MG63 (cell line): ENCODE results near the gene GALNTL6. TPM values are rescaled to one million over a fixed set of nuclear protein-coding genes. Genes with fewer than 3 reads are reported as not detected.
"Not testable (repeated sequence)": the region's sequence is repeated elsewhere in the genome, so short reads cannot be mapped to it uniquely, and the experiment has no call there.

Experiments used
- DNase-seq: peaks from one replicate; pipeline ENCODE4 v3.0.0-alpha.2; 2020
- H3K27me3 ChIP-seq: fragments of 250-450 bp; sonication (Bioruptor Pico); 2 replicates; pipeline ENCODE4 v1.5.1; 2020; ENCODE audit warnings: mild to moderate bottlenecking, moderate library complexity
- H3K36me3 ChIP-seq: fragments of 250-450 bp; sonication (Bioruptor Pico); 2 replicates; pipeline ENCODE4 v1.5.1; 2020; ENCODE audit warnings: mild to moderate bottlenecking, moderate library complexity
- H3K4me3 ChIP-seq: fragments of 250-450 bp; sonication (Bioruptor Pico); 2 replicates; pipeline ENCODE4 v1.5.1; 2020; ENCODE audit warnings: mild to moderate bottlenecking, moderate library complexity
- H3K9me3 ChIP-seq: fragments of 250-450 bp; sonication (Bioruptor Pico); 2 replicates; pipeline ENCODE4 v1.5.1; 2020; ENCODE audit warnings: mild to moderate bottlenecking, moderate library complexity
- total RNA-seq: library from RNA; depleted of rRNA; stranded (reverse); fragments of >200 nt; shearing (Covaris generic); gene quantifications from 2 replicates; pipeline ENCODE4 v1.2.3, GENCODE V29; 2014; ENCODE audit warnings: low replicate concordance

GALNTL6 gene
- total RNA-seq, 1 experiment from 2014 or later, result not detected

DNA sequence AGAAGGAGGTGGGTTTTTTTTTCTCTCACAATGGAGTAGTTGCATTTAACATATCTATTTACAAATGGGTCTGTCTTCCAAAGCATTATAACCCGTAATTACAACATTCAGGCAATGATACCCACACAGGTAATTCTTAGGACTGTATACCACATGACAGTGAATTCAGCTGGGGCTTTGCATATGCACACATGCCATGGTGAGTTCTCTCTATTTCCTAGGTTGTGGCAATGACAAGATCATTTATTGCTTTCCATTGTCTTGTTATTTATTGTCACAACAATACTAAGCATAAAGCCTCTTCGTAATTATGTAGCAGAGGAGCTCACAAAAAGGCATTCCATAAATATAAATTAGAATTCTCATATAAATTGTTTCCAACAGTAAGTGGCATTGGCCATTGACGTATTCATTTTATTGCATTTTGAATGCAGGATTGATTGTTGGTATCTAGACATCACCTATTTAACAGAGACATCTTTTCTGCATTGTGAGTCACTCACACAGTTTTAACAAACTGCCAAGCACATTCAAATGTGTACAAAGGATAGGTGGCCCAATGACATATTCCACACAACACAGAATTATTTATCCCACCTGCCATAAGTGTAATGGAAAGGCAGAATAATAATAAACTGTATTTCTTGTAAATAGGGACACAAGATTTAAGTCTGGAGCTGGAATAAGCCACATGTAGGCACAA, 964.7 kb downstream of the GALNTL6 start:
- no peaks in the 10 kb centered on the region for H3K36me3 ChIP-seq
- no peak overlapping the region for H3K4me3 ChIP-seq
- DNase-seq, result no peak
- H3K27me3 ChIP-seq, result no peaks in the 10 kb centered on the region
- no peaks in the 10 kb centered on the region for H3K9me3 ChIP-seq

DNA sequence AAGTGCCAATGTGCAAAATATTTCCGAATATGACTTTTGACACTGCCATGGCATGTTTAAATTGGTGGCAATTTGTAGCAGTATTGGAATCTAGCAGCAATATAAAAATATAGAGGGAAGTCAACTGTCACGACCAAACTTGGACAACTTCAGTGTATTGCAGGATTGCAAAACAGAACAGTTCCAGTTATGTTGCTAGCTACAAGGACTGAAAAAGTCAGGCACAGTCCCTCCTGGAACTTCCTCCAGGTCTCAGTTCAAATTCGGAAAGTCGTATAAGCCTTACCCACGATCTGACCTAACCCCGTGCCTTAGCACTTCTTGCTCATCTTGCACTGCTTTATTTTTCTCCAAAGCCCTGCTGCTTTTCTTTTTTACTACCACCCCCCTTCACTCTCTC, 965.4 kb downstream of the GALNTL6 start:
- no peaks in the 10 kb centered on the region for H3K9me3 ChIP-seq
- DNase-seq, result no peak
- no peak overlapping the region for H3K4me3 ChIP-seq
- H3K36me3 ChIP-seq, result no peaks in the 10 kb centered on the region
- no peaks in the 10 kb centered on the region for H3K27me3 ChIP-seq

DNA sequence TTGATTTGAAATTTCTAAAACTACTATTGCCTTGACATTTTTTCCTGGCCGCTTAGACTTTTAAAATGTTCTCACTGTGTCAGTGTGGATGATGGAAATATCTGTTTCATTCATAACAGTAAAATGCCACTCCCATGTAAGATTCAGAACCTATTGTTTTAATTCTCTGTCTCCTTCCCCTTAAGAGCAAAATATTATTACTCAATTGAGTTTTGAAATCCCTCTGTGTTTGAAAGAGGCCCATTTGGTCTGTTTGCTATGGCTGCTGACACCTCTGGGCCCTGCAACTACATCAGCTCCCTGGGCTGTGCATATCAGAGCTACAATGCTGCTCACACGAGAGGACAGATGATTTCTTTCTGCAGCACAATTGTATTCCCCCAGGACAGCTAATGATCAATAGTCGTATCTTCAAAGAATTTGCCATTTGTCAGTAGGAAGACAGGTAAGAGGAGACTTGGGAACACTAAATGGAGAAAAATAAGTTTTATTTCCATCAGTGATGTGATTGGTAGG, 967.4 kb downstream of the GALNTL6 start:
- no peaks in the 10 kb centered on the region for H3K9me3 ChIP-seq
- no peaks in the 10 kb centered on the region for H3K27me3 ChIP-seq
- DNase-seq, result no peak
- no peak overlapping the region for H3K4me3 ChIP-seq
- H3K36me3 ChIP-seq, result no peaks in the 10 kb centered on the region

DNA sequence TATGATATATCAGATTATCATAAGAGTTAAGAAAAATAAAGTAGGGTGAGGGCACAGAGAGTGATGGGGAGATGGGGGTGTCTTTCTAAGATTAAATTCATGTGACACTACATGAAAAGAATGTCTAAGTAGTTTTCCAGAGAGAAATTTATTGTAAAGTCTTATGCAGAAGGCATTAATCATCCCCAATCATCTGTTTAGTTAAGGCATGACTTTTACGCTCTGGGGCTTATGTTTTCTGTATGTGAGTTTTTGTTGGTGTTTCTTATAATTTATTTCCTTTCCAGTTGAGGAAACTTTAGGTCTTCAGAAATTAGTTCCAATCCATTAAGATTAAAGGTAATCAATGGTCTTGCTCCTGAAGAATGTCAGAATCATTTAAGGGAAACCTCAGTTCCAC, 972.4 kb downstream of the GALNTL6 start:
- Histone ChIP-seq H3K36me3 (no peaks in the 10 kb centered on the region), H3K27me3 (no peaks in the 10 kb centered on the region), H3K4me3 (no peak overlapping the region), H3K9me3 (no peaks in the 10 kb centered on the region)
- DNase-seq, result no peak

DNA sequence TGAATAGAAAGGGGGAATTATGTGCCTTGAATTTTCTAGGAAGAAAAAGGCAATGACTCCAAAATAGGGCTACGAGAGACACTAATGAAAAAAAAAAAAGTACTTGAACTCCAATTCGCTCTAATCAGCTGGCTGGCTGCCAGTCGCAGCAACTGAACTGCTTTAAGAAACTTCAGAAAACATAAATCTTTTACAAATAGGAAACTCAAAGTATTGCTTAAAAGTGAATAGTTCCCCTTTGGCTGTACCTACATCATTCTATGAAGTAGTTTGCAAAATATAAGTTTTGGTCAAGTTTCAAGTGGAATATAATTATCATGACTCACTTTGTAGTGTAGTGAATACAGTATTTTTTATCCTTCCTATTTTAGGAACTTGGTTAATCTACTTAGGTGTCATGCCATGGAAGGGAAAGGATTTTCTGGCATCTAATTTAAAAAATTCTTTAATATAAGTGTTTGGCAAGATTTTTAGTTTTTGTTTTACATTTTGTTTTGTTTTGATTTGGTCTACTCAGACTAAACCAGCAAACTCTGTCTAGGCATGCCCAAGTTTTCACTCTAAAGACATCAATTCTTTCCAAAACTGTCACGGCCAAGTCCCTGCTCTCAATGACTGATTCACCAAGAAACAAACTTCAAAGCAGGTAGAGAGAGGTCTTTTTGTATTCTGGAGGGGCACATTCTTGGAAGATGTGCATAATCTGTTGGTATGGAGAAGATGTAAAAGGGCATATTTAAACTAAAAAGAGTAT, 973.0 kb downstream of the GALNTL6 start:
- DNase-seq, result no peak
- Histone ChIP-seq H3K27me3 (no peaks in the 10 kb centered on the region), H3K4me3 (no peak overlapping the region), H3K9me3 (no peaks in the 10 kb centered on the region), H3K36me3 (no peaks in the 10 kb centered on the region)

DNA sequence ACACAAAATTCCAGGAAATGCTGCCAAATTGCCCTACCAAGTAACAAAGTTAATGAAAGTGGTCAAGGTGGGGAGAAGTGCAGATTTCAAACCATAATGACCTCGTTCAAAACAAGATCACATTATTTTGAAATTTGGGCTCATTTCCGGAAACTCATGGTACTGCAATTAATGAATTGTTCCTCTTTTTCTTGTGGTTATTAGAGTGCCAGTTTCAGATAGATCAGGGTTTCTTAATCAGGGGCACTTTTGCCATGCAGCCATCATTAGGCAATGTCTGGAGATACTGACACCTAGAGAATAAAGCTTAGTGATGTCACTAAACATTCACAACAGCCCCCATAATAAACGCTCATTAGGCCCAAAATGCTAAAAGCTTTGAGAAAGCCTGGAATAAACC, 973.9 kb downstream of the GALNTL6 start:
- Histone ChIP-seq H3K36me3 (no peaks in the 10 kb centered on the region), H3K4me3 (no peak overlapping the region), H3K27me3 (no peaks in the 10 kb centered on the region), H3K9me3 (no peaks in the 10 kb centered on the region)
- no peak for DNase-seq

DNA sequence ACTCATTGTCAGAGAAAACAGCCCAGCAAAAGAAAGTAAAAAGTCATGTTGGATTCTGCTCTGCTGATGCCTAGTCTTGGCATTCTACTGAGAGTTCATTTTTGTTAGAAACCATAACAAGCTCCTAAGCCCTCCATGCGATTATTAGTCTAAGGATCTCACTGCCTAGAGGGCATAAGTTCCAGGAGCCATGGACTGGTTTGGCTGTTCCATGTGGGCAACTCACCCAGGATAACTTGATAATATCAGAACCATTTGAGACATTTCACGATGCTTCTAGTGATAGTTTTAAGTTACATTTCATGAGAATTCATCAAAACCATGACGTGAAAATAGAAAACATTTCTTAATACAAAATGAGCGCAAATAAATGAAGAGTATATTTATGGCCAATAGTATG, 978.6 kb downstream of the GALNTL6 start:
- no peaks in the 10 kb centered on the region for H3K9me3 ChIP-seq
- DNase-seq, result no peak
- H3K27me3 ChIP-seq, result no peaks in the 10 kb centered on the region
- H3K36me3 ChIP-seq, result no peaks in the 10 kb centered on the region
- H3K4me3 ChIP-seq, result no peak overlapping the region

DNA sequence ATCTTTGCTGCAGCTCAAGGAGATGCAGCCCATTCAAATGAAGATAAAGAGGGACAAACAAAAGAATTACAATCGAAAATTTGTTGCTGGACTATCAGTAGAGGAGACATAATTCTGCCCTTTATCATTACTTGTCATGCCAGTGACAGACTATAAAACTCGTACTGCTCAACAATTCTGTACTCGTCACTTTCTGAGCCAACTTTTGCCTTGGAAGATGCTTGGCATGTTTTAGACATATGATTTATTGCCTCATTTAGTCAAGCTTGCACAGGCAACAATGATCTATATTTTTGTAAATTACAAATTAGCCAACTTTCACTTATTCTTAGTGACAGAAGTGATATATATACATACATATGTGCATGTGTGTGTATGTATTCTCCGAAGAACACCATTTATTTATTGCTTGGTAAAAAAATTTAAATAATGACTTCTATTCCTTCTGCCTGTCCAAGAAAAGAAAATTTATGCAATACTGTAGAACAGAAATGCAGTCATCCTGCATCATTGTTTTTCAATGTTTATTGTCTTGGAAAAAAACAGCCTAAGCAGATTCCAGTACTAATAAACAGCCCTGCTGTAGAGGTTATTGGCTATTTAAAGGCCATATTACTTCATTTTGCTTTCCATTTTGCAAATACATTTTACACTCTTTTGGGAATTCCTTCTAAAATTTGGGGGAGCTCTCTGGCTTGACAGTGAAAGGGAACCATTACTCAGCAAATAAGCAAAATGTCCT, 980.5 kb downstream of the GALNTL6 start:
- H3K9me3 ChIP-seq, result no peaks in the 10 kb centered on the region
- H3K4me3 ChIP-seq, result no peak overlapping the region
- H3K36me3 ChIP-seq, result no peaks in the 10 kb centered on the region
- DNase-seq, result no peak
- H3K27me3 ChIP-seq, result no peaks in the 10 kb centered on the region

DNA sequence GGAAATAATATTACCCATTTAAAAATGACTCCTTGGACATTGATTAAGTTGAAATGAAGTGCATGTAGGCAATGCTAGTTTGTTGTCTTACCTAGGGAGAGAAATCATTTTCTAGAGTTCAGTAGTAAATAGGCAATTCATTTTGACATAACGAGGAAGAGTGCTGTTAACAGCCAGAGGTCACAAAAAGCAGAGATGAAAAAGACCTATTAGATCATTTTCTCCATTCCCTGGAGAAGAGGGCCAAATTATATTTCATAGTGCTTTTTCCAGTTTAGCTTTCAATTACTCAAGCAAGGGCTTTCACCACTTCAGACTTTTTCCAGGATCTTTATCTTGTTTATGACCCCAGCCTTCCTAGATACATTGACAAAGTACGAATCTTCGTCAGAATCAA, 981.1 kb downstream of the GALNTL6 start:
- no peak for DNase-seq
- no peak overlapping the region for H3K4me3 ChIP-seq
- no peaks in the 10 kb centered on the region for H3K27me3 ChIP-seq
- no peaks in the 10 kb centered on the region for H3K9me3 ChIP-seq
- no peaks in the 10 kb centered on the region for H3K36me3 ChIP-seq

DNA sequence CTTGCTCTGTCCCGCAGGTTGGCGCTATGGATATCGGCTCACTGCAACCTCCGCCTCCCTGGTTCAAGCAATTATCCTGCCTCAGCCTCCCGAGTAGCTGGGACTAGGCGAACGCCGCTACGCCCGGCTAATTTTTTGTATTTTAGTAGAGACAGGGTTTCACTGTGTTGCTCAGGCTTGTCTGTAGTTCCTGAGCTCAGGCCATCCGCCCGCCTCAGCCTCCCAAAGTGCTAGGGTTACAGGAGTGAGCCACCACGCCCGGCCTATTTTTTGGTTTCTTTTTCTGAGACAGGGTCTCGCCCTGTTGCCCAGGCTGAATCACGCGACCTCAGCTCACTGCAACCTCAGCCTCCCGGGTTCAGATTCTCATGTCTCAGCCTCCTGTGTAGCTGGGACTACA, 984.1 kb downstream of the GALNTL6 start:
- H3K27me3 ChIP-seq, H3K4me3 ChIP-seq, DNase-seq, H3K36me3 ChIP-seq, H3K9me3 ChIP-seq: not testable (repeated sequence)

DNA sequence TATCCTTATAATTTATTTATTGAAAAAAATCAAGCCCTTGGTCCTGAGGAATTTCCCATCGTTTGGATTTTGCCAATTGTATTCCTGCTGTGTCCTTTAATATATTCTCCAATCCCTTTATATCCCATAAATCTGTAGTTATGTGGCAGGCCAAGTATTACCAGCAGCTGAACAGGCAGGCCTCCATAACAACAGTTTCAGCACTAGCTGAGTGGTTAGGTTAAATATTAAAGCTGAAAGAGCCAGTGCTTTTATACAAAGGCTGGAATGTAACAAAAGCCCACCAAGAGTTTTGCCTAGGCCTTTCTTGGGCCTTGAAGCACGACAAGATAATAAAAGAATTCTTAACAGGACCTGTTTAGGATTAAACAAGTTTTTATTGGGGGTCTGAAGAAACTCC, 988.8 kb downstream of the GALNTL6 start:
- Histone ChIP-seq H3K36me3 (no peaks in the 10 kb centered on the region), H3K4me3 (no peak overlapping the region)

DNA sequence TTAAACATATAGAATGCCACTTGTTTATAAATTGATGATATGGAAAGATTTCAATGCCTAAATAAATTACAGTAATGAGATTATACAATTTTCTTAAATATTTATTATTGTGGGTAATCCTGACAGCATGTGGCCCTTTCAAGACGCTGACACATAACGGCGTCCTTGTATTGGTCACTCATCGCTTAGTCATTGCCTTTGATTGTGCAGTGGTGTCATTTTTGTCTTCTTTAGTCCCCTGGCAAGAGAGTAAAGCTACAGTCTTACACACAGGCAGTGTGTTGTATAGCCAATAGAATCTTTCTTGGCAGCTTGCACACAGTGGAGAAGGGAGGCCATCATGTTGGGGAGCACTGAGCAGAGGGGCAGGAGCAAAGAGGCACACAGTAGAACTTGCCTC, 993.6 kb downstream of the GALNTL6 start:
- Histone ChIP-seq H3K4me3 (no peak overlapping the region), H3K27me3 (no peaks in the 10 kb centered on the region), H3K9me3 (no peaks in the 10 kb centered on the region), H3K36me3 (no peaks in the 10 kb centered on the region)
- no peak for DNase-seq

More for the DNA sequence above, 988.8 kb downstream of the GALNTL6 start:
- Histone ChIP-seq H3K9me3 (no peaks in the 10 kb centered on the region), H3K27me3 (no peaks in the 10 kb centered on the region)
- no peak for DNase-seq

DNA sequence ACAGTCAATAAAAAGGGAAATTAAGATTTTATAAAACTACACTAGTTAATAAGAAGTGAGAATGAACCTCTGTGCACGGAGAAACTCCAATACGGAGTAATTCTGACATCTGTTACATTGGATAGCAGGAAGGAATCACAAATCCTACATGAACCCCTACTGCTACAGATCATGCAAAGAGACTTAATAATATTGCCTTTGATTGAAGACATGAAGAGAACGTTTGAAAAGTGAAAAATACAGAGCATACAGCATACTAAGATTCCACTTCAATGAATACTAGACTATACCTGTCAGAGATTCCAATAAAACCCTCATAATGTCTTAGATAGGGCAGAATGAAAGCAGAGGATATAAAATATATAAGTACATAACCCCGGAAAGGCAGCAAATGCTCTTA, 995.0 kb downstream of the GALNTL6 start:
- Histone ChIP-seq H3K4me3 (no peak overlapping the region), H3K27me3 (no peaks in the 10 kb centered on the region), H3K9me3 (no peaks in the 10 kb centered on the region), H3K36me3 (no peaks in the 10 kb centered on the region)
- no peak for DNase-seq

DNA sequence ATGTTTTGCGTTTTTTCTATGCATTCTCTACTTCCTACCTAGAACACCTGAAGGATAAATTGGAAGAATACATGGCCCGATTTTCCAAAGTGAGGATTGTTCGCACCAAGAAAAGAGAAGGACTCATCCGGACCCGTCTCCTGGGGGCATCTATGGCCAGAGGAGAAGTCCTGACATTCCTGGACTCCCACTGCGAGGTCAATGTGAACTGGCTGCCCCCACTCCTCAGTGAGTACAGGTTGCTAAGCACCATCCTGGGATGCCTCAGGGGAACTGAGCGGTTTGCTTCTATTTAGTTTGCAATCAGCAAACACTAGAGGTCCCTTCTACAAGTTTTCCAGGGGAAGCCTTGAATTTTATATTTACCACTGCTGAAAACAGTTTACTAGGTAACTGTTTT, 996.1 kb downstream of the GALNTL6 start:
- DNase-seq, result no peak
- no peaks in the 10 kb centered on the region for H3K9me3 ChIP-seq
- no peaks in the 10 kb centered on the region for H3K27me3 ChIP-seq
- no peaks in the 10 kb centered on the region for H3K36me3 ChIP-seq
- H3K4me3 ChIP-seq, result no peak overlapping the region

DNA sequence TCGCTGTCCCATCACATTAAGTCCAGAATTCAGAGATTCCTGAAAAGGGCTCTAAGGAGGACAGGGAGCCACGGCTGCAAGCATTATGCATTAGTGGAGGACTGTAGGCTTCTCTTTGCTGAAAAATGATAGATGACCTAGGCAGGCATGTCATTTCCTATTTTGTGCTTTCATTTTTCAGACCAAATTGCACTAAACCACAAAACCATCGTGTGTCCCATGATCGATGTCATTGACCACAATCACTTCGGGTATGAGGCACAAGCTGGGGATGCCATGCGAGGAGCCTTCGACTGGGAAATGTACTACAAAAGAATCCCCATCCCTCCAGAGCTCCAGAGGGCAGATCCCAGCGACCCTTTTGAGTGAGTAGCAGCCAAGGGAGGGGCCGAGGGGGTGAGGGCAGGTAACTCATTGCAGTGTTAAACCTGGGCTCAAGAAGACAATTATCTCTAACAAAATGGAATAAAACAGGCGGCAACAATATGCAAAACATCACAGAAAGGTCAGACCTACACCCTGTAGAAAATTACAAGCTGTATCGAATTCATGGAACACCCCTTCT, 1000.2 kb downstream of the GALNTL6 start:
- DNase-seq, result no peak
- Histone ChIP-seq H3K36me3 (no peaks in the 10 kb centered on the region), H3K4me3 (no peak overlapping the region), H3K27me3 (no peaks in the 10 kb centered on the region), H3K9me3 (no peaks in the 10 kb centered on the region)

DNA sequence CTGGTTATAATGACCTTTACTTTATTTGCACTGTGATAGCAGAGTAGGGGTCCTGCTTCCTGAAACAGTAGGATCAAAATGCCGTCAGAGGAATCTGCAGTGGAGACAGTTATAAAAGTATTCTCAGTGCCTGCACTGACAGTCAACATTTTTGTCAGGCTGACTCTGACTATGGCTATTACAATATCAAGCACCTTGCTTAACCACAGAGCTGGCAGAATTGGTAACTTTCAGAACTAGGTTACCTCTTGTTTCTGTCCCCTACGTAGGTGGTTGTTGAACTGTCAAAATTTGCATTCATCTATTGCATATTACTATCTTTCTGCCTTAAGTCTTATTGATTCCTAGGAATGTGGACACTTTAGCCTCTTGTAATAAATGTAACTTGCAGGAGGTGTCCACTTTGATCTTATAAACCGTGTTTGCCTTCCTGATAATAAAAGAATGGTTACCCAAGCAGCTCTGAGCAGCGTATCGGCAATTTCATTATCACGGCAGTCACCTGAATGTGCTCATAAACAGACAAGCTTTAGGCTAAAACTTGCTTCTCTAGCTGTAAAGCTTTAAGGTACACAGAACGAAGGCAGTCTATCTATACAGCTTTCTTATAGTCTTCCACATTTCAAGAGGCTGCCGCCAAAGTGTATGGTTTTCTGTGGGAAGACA, 1002.4 kb downstream of the GALNTL6 start:
- Histone ChIP-seq H3K27me3 (no peaks in the 10 kb centered on the region), H3K36me3 (no peaks in the 10 kb centered on the region), H3K9me3 (no peaks in the 10 kb centered on the region), H3K4me3 (no peak overlapping the region)
- no peak for DNase-seq

DNA sequence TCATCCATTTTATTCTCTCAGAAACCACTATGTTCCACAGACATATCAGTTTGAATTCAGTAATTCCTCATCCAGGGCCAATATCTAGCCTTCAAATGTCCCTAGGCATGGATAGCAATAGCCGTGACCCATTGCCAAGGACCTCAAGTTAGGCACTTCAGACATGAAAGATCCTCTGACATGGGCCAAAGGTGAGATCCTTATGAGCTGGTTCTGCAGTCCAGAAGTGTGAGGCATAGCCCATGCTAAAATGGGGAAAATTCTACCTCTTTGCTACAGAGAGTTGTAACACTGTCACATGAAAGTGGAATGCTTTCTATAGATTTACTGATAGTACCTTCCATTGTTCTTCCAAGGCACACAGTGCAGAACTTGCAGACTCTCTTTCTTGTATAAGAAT, 1005.7 kb downstream of the GALNTL6 start:
- DNase-seq, result no peak
- Histone ChIP-seq H3K36me3 (no peaks in the 10 kb centered on the region), H3K4me3 (no peak overlapping the region), H3K27me3 (no peaks in the 10 kb centered on the region), H3K9me3 (no peaks in the 10 kb centered on the region)
